GM12873 (cell line): ENCODE data around the gene HCK.

Experiments used
- TF ChIP-seq, protein P1 (sequence below): IDR thresholded peaks from 2 replicates; pipeline ENCODE4 v1.5.1; 2012; ENCODE audit warnings: low read depth, mild to moderate bottlenecking, moderate library complexity, low read length, control low read depth; ENCODE audit not compliant: insufficient read depth; ENCODE audit errors: missing control alignments

The HCK gene

DNA sequence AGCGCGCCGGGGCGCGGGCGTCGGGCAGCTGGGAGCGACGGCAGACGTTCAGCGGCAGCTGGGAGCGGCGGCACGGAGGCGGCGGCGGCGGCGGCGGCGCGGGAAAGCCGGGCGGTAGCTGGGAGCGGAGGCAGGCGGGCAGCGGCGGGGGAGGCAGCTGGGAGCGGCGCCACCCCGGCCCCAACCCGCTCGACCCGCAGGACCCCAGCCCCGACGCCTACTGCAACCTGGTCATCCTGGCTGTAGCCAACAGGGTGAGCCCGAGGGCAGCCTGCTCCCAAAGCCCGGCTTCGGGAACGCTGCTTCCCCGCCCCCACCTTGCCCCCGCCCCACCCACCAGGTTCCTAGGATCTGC, 32.9 kb upstream of the HCK start:
- TF ChIP-seq, protein P1, sequence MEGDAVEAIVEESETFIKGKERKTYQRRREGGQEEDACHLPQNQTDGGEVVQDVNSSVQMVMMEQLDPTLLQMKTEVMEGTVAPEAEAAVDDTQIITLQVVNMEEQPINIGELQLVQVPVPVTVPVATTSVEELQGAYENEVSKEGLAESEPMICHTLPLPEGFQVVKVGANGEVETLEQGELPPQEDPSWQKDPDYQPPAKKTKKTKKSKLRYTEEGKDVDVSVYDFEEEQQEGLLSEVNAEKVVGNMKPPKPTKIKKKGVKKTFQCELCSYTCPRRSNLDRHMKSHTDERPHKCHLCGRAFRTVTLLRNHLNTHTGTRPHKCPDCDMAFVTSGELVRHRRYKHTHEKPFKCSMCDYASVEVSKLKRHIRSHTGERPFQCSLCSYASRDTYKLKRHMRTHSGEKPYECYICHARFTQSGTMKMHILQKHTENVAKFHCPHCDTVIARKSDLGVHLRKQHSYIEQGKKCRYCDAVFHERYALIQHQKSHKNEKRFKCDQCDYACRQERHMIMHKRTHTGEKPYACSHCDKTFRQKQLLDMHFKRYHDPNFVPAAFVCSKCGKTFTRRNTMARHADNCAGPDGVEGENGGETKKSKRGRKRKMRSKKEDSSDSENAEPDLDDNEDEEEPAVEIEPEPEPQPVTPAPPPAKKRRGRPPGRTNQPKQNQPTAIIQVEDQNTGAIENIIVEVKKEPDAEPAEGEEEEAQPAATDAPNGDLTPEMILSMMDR = peak; percentile 30

DNA sequence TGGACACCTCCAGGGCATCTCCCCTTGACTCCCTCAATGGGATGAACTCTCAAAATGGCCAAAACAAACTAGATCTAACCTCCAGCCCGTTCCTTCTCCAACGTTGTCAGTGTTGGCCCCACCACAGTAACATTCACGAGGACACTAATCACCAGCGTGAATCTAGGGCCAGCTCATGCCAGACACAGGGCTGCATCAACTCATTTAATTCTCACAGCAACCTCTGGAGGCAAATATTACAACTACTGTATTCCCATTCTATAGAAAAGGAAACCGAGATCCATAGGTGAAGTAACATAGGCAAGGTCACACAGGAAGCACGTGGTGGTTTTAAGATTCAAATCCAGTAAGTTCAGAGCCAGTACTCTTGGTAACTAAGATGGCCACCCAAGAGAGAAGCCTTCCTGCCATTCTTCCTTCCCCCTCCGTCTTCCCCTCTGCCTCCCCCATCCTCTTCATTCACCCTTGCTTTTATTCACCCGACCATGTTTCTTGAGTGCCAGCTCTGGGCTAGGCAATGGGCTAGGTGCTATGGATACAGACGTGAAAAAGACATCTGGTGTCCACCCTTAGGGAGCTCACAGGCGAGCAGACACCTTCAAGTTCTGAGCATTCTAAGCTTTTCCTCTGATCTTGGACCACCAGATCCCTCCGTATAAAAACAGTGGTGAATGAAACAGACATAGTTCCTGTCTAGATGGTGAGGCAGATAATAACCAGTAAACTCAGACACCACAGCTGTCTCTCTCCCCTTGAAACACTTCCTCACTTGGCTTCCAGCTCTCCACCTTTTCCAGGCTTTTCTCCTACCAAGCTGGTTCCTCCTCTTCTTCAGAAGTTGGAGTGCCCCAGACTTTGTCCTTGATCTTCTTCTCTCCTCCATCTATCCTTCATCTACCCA, 32.2 kb upstream of the HCK start:
- TF ChIP-seq, protein P1 = no peak

DNA sequence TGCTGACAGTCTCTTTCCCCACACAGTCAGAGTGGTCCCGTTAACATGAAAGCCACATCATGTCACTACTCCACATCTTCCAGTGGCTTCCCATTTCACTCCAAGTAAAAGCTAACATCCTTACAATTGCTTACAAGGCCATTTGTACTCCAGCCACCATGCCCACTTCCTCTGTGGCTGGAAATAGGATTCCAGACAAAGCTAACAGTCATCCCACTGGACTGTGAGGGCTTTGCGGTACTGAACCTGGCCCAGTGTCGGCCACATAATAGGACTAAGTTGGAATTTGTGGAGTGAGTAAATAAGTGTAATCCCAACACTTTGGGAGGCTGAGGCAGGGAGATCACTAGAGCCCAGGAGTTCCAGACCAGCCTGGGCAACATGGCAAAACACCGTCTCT, 31.0 kb upstream of the HCK start:
- TF ChIP-seq, protein P1 = no peak

DNA sequence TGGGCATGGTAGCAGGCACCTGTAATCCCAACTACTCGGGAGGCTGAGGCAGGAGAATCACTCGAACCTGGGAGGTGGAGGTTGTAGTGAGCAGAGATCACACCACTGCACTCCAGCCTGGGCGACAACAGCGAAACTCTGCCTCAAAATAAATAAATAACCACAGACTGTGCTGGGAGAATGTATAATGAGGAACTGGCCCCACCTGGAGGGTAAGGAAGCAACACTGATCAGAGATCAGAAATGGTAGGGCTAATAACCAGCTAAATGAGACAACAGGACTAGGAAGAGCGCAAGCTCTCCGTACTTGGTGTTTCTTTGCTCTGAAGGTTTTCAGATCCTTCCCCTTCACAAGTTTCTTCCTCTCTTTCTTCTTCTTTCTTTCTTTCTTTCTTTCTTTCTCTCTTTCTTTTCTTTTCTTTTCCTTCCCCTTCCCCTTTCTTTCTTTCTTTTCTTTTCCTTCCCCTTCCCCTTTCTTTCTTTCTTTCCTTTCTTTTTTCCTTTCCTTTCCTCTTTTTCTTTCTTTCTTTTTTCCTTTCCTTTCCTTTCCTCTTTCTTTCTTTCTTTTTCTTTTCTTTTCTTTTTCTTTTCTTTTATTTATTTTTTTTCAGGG, 27.3 kb upstream of the HCK start:
- TF ChIP-seq, protein P1 = no peak

DNA sequence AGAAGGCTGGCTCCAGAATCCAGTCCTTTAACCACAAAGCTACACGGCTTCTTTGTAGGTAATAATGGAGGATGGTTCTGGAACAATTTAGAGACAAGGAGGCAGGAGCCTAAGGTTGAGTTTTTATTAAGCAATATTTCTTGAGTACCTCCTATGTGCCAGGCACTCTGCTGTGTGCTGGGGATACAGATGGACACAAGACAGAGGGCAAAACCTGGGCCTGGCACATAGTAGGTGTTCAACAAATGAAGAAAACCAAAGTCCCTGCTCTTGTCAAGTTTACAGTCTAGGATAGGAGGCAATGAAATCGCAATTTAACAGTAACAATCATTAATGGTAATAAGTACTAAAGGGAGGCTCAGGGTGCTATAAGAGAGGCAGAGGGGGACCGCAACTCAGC, 24.4 kb upstream of the HCK start:
- TF ChIP-seq, protein P1 = no peak

DNA sequence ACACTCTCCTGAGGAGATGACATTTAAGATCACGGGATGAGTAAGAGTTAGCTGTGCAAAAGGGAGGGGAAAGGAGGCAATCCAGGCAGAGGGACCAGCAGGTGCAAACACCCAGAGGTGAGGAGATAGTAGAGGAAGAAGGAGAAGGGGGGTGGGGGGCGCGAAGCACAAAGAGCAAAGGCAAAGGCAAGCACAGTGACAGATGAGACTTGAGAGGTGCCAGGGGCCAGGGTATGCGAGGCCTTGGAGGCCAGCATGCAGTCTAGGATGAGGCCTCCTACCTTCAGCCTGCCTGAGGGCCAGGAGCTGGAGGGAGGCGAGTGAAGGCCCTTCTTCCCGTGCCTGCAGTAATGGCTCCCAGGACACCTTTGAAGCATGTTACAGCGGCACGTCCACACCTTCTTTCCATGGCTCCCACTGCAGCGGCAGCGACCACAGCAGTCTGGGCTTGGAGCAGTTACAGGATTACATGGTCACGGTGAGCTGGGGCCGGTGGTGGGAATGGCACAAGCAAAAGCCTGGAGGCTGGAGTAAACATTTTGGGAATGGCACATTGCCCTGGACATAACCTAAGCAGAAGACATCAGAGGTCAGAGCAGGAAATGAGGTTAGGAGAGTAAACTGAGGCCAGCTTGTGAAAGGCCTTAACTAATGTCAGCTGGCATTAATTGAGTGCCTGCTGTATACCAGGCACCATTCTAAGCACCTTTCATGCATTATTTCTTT, 23.2 kb upstream of the HCK start:
- TF ChIP-seq, protein P1 = no peak

DNA sequence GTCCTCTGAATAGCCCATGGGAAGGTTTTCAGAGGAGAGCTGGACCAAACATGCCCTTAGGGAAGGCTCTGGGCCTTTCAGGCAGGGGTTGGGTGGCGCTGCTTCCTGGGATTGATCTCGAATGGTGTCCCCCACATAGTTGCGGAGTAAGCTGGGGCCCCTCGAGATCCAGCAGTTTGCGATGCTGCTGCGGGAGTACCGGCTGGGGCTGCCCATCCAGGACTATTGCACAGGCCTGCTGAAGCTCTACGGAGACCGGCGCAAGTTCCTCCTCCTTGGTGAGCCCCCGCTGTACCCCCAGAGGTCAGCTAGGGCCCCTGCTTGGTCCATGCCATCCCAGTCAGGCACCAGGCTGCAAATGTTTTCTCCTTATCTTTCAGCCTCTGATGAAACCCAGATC, 22.5 kb upstream of the HCK start:
- TF ChIP-seq, protein P1 = no peak
